Mesenchymal stem cell (in vitro differentiated cells and primary cell): Measurements from ENCODE around the gene CCDC9.

Experiments used
- DNase-seq: peaks from one replicate; pipeline ENCODE4 v3.0.0-alpha.2; 2013
- H2AFZ ChIP-seq: one replicate; pipeline ENCODE4 v1.6.1; 2013; ENCODE audit warnings: low read depth, mild to moderate bottlenecking, control low read depth, inconsistent platforms, low read length, moderate library complexity
- H2AK5ac ChIP-seq: 2 replicates; pipeline ENCODE4 v1.6.1; 2013; ENCODE audit warnings: low read length, moderate library complexity, mild to moderate bottlenecking, inconsistent platforms; ENCODE audit not compliant: severe bottlenecking
- H2BK120ac ChIP-seq: one replicate; pipeline ENCODE4 v1.6.1; 2013; ENCODE audit warnings: low read depth, mild to moderate bottlenecking, inconsistent platforms, low read length, moderate library complexity
- H2BK12ac ChIP-seq, 2 experiments: one replicate each; pipeline ENCODE4 v1.6.1; 2013; ENCODE audit warnings: inconsistent platforms in 2 of 2, low read length in 2 of 2, mild to moderate bottlenecking in 2 of 2, moderate library complexity in 2 of 2, control low read depth in 1 of 2
- H2BK15ac ChIP-seq: one replicate; pipeline ENCODE4 v1.6.1; 2013; ENCODE audit warnings: mild to moderate bottlenecking, low read depth, inconsistent platforms; ENCODE audit not compliant: poor library complexity, severe bottlenecking
- H2BK5ac ChIP-seq: 2 replicates; pipeline ENCODE4 v1.6.1; 2013; ENCODE audit warnings: low read depth, mild to moderate bottlenecking, low read length, control low read depth, inconsistent platforms; ENCODE audit not compliant: poor library complexity, severe bottlenecking
- H3K14ac ChIP-seq, 2 experiments: one replicate each; pipeline ENCODE4 v1.6.1; 2013; ENCODE audit warnings: inconsistent platforms in 2 of 2, low read length in 2 of 2, control low read depth in 1 of 2, mild to moderate bottlenecking in 1 of 2, moderate library complexity in 1 of 2
- H3K18ac ChIP-seq, 2 experiments: one replicate each; pipeline ENCODE4 v1.6.1; 2013; ENCODE audit warnings: inconsistent platforms in 2 of 2, low read length in 2 of 2, control low read depth in 1 of 2, low read depth in 1 of 2, mild to moderate bottlenecking in 1 of 2
- H3K23ac ChIP-seq, 2 experiments: one replicate each; pipeline ENCODE4 v1.6.1; 2013; ENCODE audit warnings: inconsistent platforms in 2 of 2, low read length in 2 of 2, mild to moderate bottlenecking in 2 of 2, moderate library complexity in 2 of 2, control low read depth in 1 of 2
- H3K27ac ChIP-seq: 2 replicates; pipeline ENCODE4 v1.5.1; 2013; ENCODE audit warnings: mild to moderate bottlenecking, moderate library complexity, low read length, control low read depth, inconsistent platforms; ENCODE audit not compliant: poor library complexity, severe bottlenecking
- H3K27me3 ChIP-seq, 2 experiments: 2 replicates each; pipeline versions ENCODE4 v1.6.1 to v1.7.0; 2013; ENCODE audit warnings: low read length in 2 of 2, mild to moderate bottlenecking in 2 of 2, moderate library complexity in 2 of 2, control low read depth in 1 of 2, inconsistent platforms in 1 of 2; ENCODE audit not compliant: control insufficient read depth in 1 of 2, insufficient read depth in 1 of 2
- H3K36me3 ChIP-seq, 2 experiments: 2 replicates each; pipeline versions ENCODE4 v1.6.1 to v1.7.0; 2013; ENCODE audit warnings: low read length in 2 of 2, control low read depth in 1 of 2, inconsistent platforms in 1 of 2, low read depth in 1 of 2, mild to moderate bottlenecking in 1 of 2; ENCODE audit not compliant: insufficient read depth in 2 of 2, control insufficient read depth in 1 of 2
- H3K4ac ChIP-seq, 2 experiments: one replicate each; pipeline ENCODE4 v1.6.1; 2013; ENCODE audit warnings: inconsistent platforms in 2 of 2, low read length in 2 of 2, mild to moderate bottlenecking in 2 of 2, moderate library complexity in 2 of 2, control low read depth in 1 of 2, low read depth in 1 of 2
- H3K4me1 ChIP-seq: 2 replicates; pipeline ENCODE4 v1.6.1; 2013; ENCODE audit warnings: low read depth, low read length, control low read depth; ENCODE audit not compliant: control insufficient read depth, insufficient read depth
- H3K4me2 ChIP-seq: 2 replicates; pipeline ENCODE4 v1.6.1; 2013; ENCODE audit warnings: low read length, mild to moderate bottlenecking, inconsistent platforms; ENCODE audit not compliant: poor library complexity, severe bottlenecking
- H3K4me3 ChIP-seq, 2 experiments: 2 replicates each; pipeline versions ENCODE4 v1.5.1 to v1.7.0; 2013; ENCODE audit warnings: low read length in 2 of 2, mild to moderate bottlenecking in 2 of 2, control low read depth in 1 of 2, low read depth in 1 of 2; ENCODE audit not compliant: insufficient read depth in 1 of 2
- H3K79me1 ChIP-seq: replicated peaks from 2 replicates; pipeline ENCODE4 v1.6.1; 2013; ENCODE audit warnings: mild to moderate bottlenecking, control low read depth, low read length, inconsistent platforms; ENCODE audit not compliant: poor library complexity, severe bottlenecking
- H3K9ac ChIP-seq: 2 replicates; pipeline ENCODE4 v1.7.0; 2013; ENCODE audit warnings: mild to moderate bottlenecking, low read length, moderate library complexity
- H3K9me3 ChIP-seq: 2 replicates; pipeline ENCODE4 v1.7.0; 2013; ENCODE audit warnings: mild to moderate bottlenecking, low read length; ENCODE audit not compliant: control insufficient read depth
- H4K8ac ChIP-seq: one replicate; pipeline ENCODE4 v1.6.1; 2013; ENCODE audit warnings: inconsistent platforms, mild to moderate bottlenecking, low read length, moderate library complexity
- H4K91ac ChIP-seq: one replicate; pipeline ENCODE4 v1.6.1; 2013; ENCODE audit warnings: mild to moderate bottlenecking, low read length, inconsistent platforms
- WGBS: methylation state at CpG from one replicate; pipeline ENCODE4 v1.1.7; 2013; ENCODE audit warnings: mixed read lengths; 5-methylcytosine and 5-hydroxymethylcytosine counted together

Gene CCDC9

GRCh38 chr19:47232422-47233211 is 23.7 kb upstream of the CCDC9 start:
- Histone ChIP-seq H2AFZ (peak overlapping the region; percentile 47), H2BK120ac (peak overlapping the region; percentile 39), H3K9me3 (no peaks in the 10 kb centered on the region), H4K8ac (peak overlapping the region; percentile 53), H3K4ac (peak overlapping the region; percentile 22 to 88), H3K23ac (peak overlapping the region in 1 of 2 experiments; percentile 48), H3K27ac (peak overlapping the region; percentile 92), H2BK12ac (peak overlapping the region; percentile 97 to 100), H4K91ac (peak overlapping the region; percentile 88), H2BK5ac (peak overlapping the region; percentile 78), H3K27me3 (no peaks in the 10 kb centered on the region), H3K36me3 (no peaks in the 10 kb centered on the region), H3K14ac (peak overlapping the region in 1 of 2 experiments; percentile 74), H3K9ac (peak overlapping the region; percentile 92), H3K79me1 (peaks cover 2% of the 10 kb centered on the region), H3K4me3 (peak overlapping the region in 1 of 2 experiments; percentile 95), H2BK15ac (no peak overlapping the region), H3K4me1 (peaks cover 31% of the 10 kb centered on the region), H3K4me2 (no peak overlapping the region), H2AK5ac (peak overlapping the region; percentile 84), H3K18ac (peak overlapping the region; percentile 81 to 88)
- peak; percentile 95 for DNase-seq
- 56% methylated on average over 16 of the region's 16 CpGs for WGBS

- no peaks in the 10 kb centered on the region for H3K36me3 ChIP-seq
- H3K18ac ChIP-seq = no peak overlapping the region
- no peak overlapping the region for H3K4me3 ChIP-seq
- no peak for DNase-seq
- 91% methylated on average over 12 of the region's 12 CpGs for WGBS
- H3K27me3 ChIP-seq = peaks cover 0 to 11% of the 10 kb centered on the region in 2 experiments
- no peak overlapping the region for H2BK15ac ChIP-seq
- no peak overlapping the region for H3K14ac ChIP-seq
- H3K9me3 ChIP-seq = no peaks in the 10 kb centered on the region
- no peak overlapping the region for H2BK120ac ChIP-seq
- no peak overlapping the region for H3K9ac ChIP-seq
- H2AFZ ChIP-seq = no peak overlapping the region
- no peak overlapping the region for H2BK5ac ChIP-seq
- peaks cover 2% of the 10 kb centered on the region for H3K79me1 ChIP-seq
- no peak overlapping the region for H3K4me2 ChIP-seq
- no peak overlapping the region for H3K4ac ChIP-seq
- no peak overlapping the region for H2AK5ac ChIP-seq
- peaks cover 30% of the 10 kb centered on the region for H3K4me1 ChIP-seq
- H4K8ac ChIP-seq = no peak overlapping the region
- H4K91ac ChIP-seq = no peak overlapping the region
- H2BK12ac ChIP-seq = no peak overlapping the region
- H3K23ac ChIP-seq = no peak overlapping the region
- no peak overlapping the region for H3K27ac ChIP-seq
Measured at GRCh38 chr19:47236072-47236675, 20.2 kb upstream of the CCDC9 start.

GRCh38 chr19:47239152-47239551 is 17.2 kb upstream of the CCDC9 start:
- Histone ChIP-seq H2BK5ac (no peak overlapping the region), H3K36me3 (no peaks in the 10 kb centered on the region), H2AFZ (no peak overlapping the region), H2BK12ac (no peak overlapping the region), H3K4ac (peak overlapping the region in 1 of 2 experiments; percentile 71), H3K4me1 (peaks cover 37% of the 10 kb centered on the region), H3K23ac (no peak overlapping the region), H3K27ac (peak overlapping the region; percentile 78), H3K9me3 (no peaks in the 10 kb centered on the region), H3K14ac (no peak overlapping the region), H3K4me3 (peak overlapping the region in 1 of 2 experiments; percentile 50), H2BK15ac (no peak overlapping the region), H4K91ac (no peak overlapping the region), H3K79me1 (no peaks in the 10 kb centered on the region), H2AK5ac (no peak overlapping the region), H3K27me3 (peaks cover 0 to 11% of the 10 kb centered on the region in 2 experiments), H3K18ac (peak overlapping the region; percentile 25 to 37), H3K9ac (peak overlapping the region; percentile 31), H3K4me2 (peak overlapping the region; percentile 77), H4K8ac (peak overlapping the region; percentile 74), H2BK120ac (peak overlapping the region; percentile 78)
- 15% methylated on average over 16 of the region's 16 CpGs for WGBS
- no peak for DNase-seq

- H2AK5ac ChIP-seq = peak overlapping the region; percentile 14
- peak overlapping the region; percentile 77 for H3K4me2 ChIP-seq
- H3K18ac ChIP-seq = peak overlapping the region; percentile 37 to 56
- H4K8ac ChIP-seq = peak overlapping the region; percentile 32
- no peak overlapping the region for H2BK15ac ChIP-seq
- DNase-seq = no peak
- H3K14ac ChIP-seq = no peak overlapping the region
- no peak overlapping the region for H3K4ac ChIP-seq
- no peaks in the 10 kb centered on the region for H3K36me3 ChIP-seq
- no peak overlapping the region for H4K91ac ChIP-seq
- H3K27me3 ChIP-seq = peaks cover 0 to 11% of the 10 kb centered on the region in 2 experiments
- peak overlapping the region; percentile 78 for H2BK120ac ChIP-seq
- H3K9ac ChIP-seq = peak overlapping the region; percentile 32
- H3K79me1 ChIP-seq = no peaks in the 10 kb centered on the region
- peaks cover 37% of the 10 kb centered on the region for H3K4me1 ChIP-seq
- no peaks in the 10 kb centered on the region for H3K9me3 ChIP-seq
- H3K23ac ChIP-seq = no peak overlapping the region
- H2BK12ac ChIP-seq = peak overlapping the region in 1 of 2 experiments; percentile 76
- peak overlapping the region; percentile 50 to 57 for H3K4me3 ChIP-seq
- peak overlapping the region; percentile 74 for H3K27ac ChIP-seq
- 10% methylated on average over 50 of the region's 62 CpGs for WGBS
- H2AFZ ChIP-seq = peak overlapping the region; percentile 32
- no peak overlapping the region for H2BK5ac ChIP-seq
Measured at GRCh38 chr19:47239610-47240296, 16.6 kb upstream of the CCDC9 start.
